Activated CD4-positive, alpha-beta T cell treated with anti-CD3 and anti-CD28 coated beads for 36 hours (primary cell): ENCODE measurements around the gene KLK6. TPM values are rescaled to one million over a fixed set of nuclear protein-coding genes. Genes with fewer than 3 reads are reported as not detected.
"Not testable (repeated sequence)": the region's sequence is repeated elsewhere in the genome, so short reads cannot be mapped to it uniquely, and the experiment has no call there.

Experiments
- ATAC-seq: fragments of 200-7000 bp; cut with Tn5 transposase; one replicate; pipeline ENCODE4 v1.10.0; 2021; ENCODE audit warnings: mild to moderate bottlenecking, moderate library complexity
- CTCF ChIA-PET: fragments of 350-600 bp; sonication (Branson Sonifier 250); formaldehyde crosslinking; loops from one replicate; lab custom pipeline; 2021; ENCODE audit warnings: antibody characterized with exemption; lab: Charles Lee
- POLR2A ChIA-PET: fragments of 350-600 bp; sonication (Branson Sonifier 250); formaldehyde crosslinking; loops from one replicate; lab custom pipeline; 2021; ENCODE audit warnings: antibody characterized with exemption, inconsistent platforms; lab: Charles Lee
- DNase-seq: peaks from one replicate; pipeline ENCODE4 v3.0.0-alpha.2; 2020
- H3K27ac Mint-ChIP-seq: one replicate; pipeline ENCODE4 v1.8.0; 2021; ENCODE audit warnings: mixed read lengths
- H3K27me3 Mint-ChIP-seq: one replicate; pipeline ENCODE4 v1.8.0; 2021; ENCODE audit warnings: mixed read lengths
- H3K36me3 Mint-ChIP-seq: one replicate; pipeline ENCODE4 v1.8.0; 2021; ENCODE audit warnings: low read depth, mixed read lengths
- H3K4me1 Mint-ChIP-seq: one replicate; pipeline ENCODE4 v1.8.0; 2021; ENCODE audit warnings: mixed read lengths
- H3K4me3 Mint-ChIP-seq: one replicate; pipeline ENCODE4 v1.8.0; 2021; ENCODE audit warnings: mild to moderate bottlenecking, moderate library complexity, mixed read lengths
- H3K9me3 Mint-ChIP-seq: one replicate; pipeline ENCODE4 v1.8.0; 2021; ENCODE audit warnings: low read depth, mixed read lengths
- intact Hi-C, 2 experiments: fragments of 100-400 bp; cut with DNase I in 1 of 2; cut with micrococcal nuclease in 1 of 2; formaldehyde crosslinking; loops; one replicate each; pipeline versions ENCODE4 v1.14.2 to v1.15.1; 2022 to 2024; cut with DNase I, micrococcal nuclease
- total RNA-seq, 2 experiments: library from RNA; stranded (reverse); gene quantifications; one replicate each; pipeline ENCODE4 v1.2.3, GENCODE V29; 2021

Gene KLK6
- total RNA-seq, 2 experiments from 2014 or later, result not detected

GRCh38 chr19:51005248-51005647, 35.9 kb upstream of the KLK6 start:
- Mint-ChIP-seq H3K9me3 (no peaks in the 10 kb centered on the region), H3K27ac (no peak overlapping the region), H3K27me3 (peaks cover 30% of the 10 kb centered on the region), H3K36me3 (no peaks in the 10 kb centered on the region), H3K4me1 (no peaks in the 10 kb centered on the region), H3K4me3 (no peak overlapping the region)
- ATAC-seq, result no peak
- POLR2A ChIA-PET, result no interaction called here
- DNase-seq, result no peak
- intact Hi-C loops, result no loop called here
- CTCF ChIA-PET, result no interaction called here

- CTCF ChIA-PET, result no interaction called here
- POLR2A ChIA-PET, result no interaction called here
These were observed 33.9 kb upstream of the KLK6 start for GRCh38 chr19:51003316-51003715.

GRCh38 chr19:51002542-51003311, 33.3 kb upstream of the KLK6 start:
- DNase-seq (peak; percentile 69), ATAC-seq (peak; percentile 69)
- POLR2A ChIA-PET, result no interaction called here
- H3K9me3 Mint-ChIP-seq, result no peaks in the 10 kb centered on the region
- H3K36me3 Mint-ChIP-seq, result no peaks in the 10 kb centered on the region
- no peaks in the 10 kb centered on the region for H3K4me1 Mint-ChIP-seq
- H3K4me3 Mint-ChIP-seq, result no peak overlapping the region
- no peak overlapping the region for H3K27ac Mint-ChIP-seq
- peaks cover 33% of the 10 kb centered on the region for H3K27me3 Mint-ChIP-seq
- CTCF ChIA-PET, result no interaction called here
- intact Hi-C loops, result no loop called here

More at GRCh38 chr19:51003316-51003715, 33.9 kb upstream of the KLK6 start:
- Mint-ChIP-seq H3K27ac (no peak overlapping the region), H3K36me3 (no peaks in the 10 kb centered on the region), H3K4me1 (no peaks in the 10 kb centered on the region), H3K9me3 (no peaks in the 10 kb centered on the region), H3K4me3 (no peak overlapping the region), H3K27me3 (peaks cover 30% of the 10 kb centered on the region)
- intact Hi-C loops, result no loop called here
- DNase-seq (no peak), ATAC-seq (no peak)

- H3K27me3 Mint-ChIP-seq, result peaks cover 30% of the 10 kb centered on the region
- intact Hi-C loops, result no loop called here
- no peaks in the 10 kb centered on the region for H3K36me3 Mint-ChIP-seq
- POLR2A ChIA-PET, result no interaction called here
- CTCF ChIA-PET, result no interaction called here
- H3K4me3 Mint-ChIP-seq, result no peak overlapping the region
- no peaks in the 10 kb centered on the region for H3K4me1 Mint-ChIP-seq
- ATAC-seq, result no peak
- H3K9me3 Mint-ChIP-seq, result no peaks in the 10 kb centered on the region
- no peak overlapping the region for H3K27ac Mint-ChIP-seq
- no peak for DNase-seq
These were observed 32.7 kb upstream of the KLK6 start for GRCh38 chr19:51002089-51002532.

- POLR2A ChIA-PET, result no interaction called here
- intact Hi-C loops, result no loop called here
- Mint-ChIP-seq H3K4me1 (no peaks in the 10 kb centered on the region), H3K4me3 (no peak within 1 kb of the TSS), H3K36me3 (no peaks in the 10 kb centered on the region), H3K27ac (no peak within 1 kb of the TSS), H3K9me3 (no peaks in the 10 kb centered on the region), H3K27me3 (peaks cover 30% of the 10 kb centered on the region)
- DNase-seq, result no peak
- no peak for ATAC-seq
- CTCF ChIA-PET, result no interaction called here
These were observed 32.1 kb upstream of the KLK6 start, which contains the start of gene KLK8 for GRCh38 chr19:51001515-51001914. Gene KLK8, minus strand, starts transcription at chr19:51001604. Its CDS starts 437 bp downstream, at chr19:51001167.

- POLR2A ChIA-PET, result no interaction called here
- Mint-ChIP-seq H3K36me3 (no peaks in the 10 kb centered on the region), H3K27me3 (peaks cover 27% of the 10 kb centered on the region), H3K9me3 (no peaks in the 10 kb centered on the region), H3K4me3 (no peak overlapping the region), H3K27ac (no peak overlapping the region), H3K4me1 (no peaks in the 10 kb centered on the region)
- no peak for ATAC-seq
- no peak for DNase-seq
- CTCF ChIA-PET, result no interaction called here
- intact Hi-C loops, result no loop called here
These were observed 31.6 kb upstream of the KLK6 start for GRCh38 chr19:51000981-51001380.

- no peaks in the 10 kb centered on the region for H3K9me3 Mint-ChIP-seq
- intact Hi-C loops, result no loop called here
- no peak overlapping the region for H3K4me3 Mint-ChIP-seq
- H3K4me1 Mint-ChIP-seq, result no peaks in the 10 kb centered on the region
- CTCF ChIA-PET, result no interaction called here
- POLR2A ChIA-PET, result no interaction called here
- H3K36me3 Mint-ChIP-seq, result no peaks in the 10 kb centered on the region
- ATAC-seq (no peak), DNase-seq (no peak)
- H3K27ac Mint-ChIP-seq, result no peak overlapping the region
- peaks cover 27% of the 10 kb centered on the region for H3K27me3 Mint-ChIP-seq
These were observed 31.0 kb upstream of the KLK6 start for GRCh38 chr19:51000426-51000825.

GRCh38 chr19:50998686-50999085, 29.3 kb upstream of the KLK6 start:
- H3K4me3 Mint-ChIP-seq, result no peak overlapping the region
- ATAC-seq (no peak), DNase-seq (no peak)
- intact Hi-C loops, result no loop called here
- peaks cover 22% of the 10 kb centered on the region for H3K27me3 Mint-ChIP-seq
- ChIA-PET CTCF (no interaction called here), POLR2A (no interaction called here)
- H3K9me3 Mint-ChIP-seq, result no peaks in the 10 kb centered on the region
- H3K36me3 Mint-ChIP-seq, result no peaks in the 10 kb centered on the region
- no peaks in the 10 kb centered on the region for H3K4me1 Mint-ChIP-seq
- no peak overlapping the region for H3K27ac Mint-ChIP-seq

- H3K27ac Mint-ChIP-seq, result no peak overlapping the region
- peaks cover 21% of the 10 kb centered on the region for H3K27me3 Mint-ChIP-seq
- H3K36me3 Mint-ChIP-seq, result no peaks in the 10 kb centered on the region
- H3K4me1 Mint-ChIP-seq, result no peaks in the 10 kb centered on the region
- no peak for ATAC-seq
- ChIA-PET CTCF (no interaction called here), POLR2A (no interaction called here)
- intact Hi-C loops, result no loop called here
- H3K9me3 Mint-ChIP-seq, result no peaks in the 10 kb centered on the region
- no peak overlapping the region for H3K4me3 Mint-ChIP-seq
- DNase-seq, result no peak
These were observed 28.7 kb upstream of the KLK6 start for GRCh38 chr19:50998061-50998460.

- DNase-seq, result no peak
- Mint-ChIP-seq H3K27me3 (peaks cover 13% of the 10 kb centered on the region), H3K4me3 (no peak overlapping the region), H3K36me3 (no peaks in the 10 kb centered on the region), H3K27ac (no peak overlapping the region), H3K9me3 (no peaks in the 10 kb centered on the region), H3K4me1 (no peaks in the 10 kb centered on the region)
- ATAC-seq, result no peak
- ChIA-PET CTCF (no interaction called here), POLR2A (no interaction called here)
- intact Hi-C loops, result no loop called here
These were observed 24.7 kb upstream of the KLK6 start for GRCh38 chr19:50994129-50994528.

GRCh38 chr19:50992666-50993035, 23.3 kb upstream of the KLK6 start:
- Mint-ChIP-seq H3K4me3 (no peak overlapping the region), H3K4me1 (no peaks in the 10 kb centered on the region), H3K27ac (no peak overlapping the region), H3K27me3 (peaks cover 14% of the 10 kb centered on the region), H3K36me3 (no peaks in the 10 kb centered on the region), H3K9me3 (no peaks in the 10 kb centered on the region)
- intact Hi-C loops, result no loop called here
- POLR2A ChIA-PET, result no interaction called here
- no peak for DNase-seq
- CTCF ChIA-PET, result no interaction called here
- no peak for ATAC-seq

- H3K4me3 Mint-ChIP-seq, DNase-seq, H3K36me3 Mint-ChIP-seq, ATAC-seq, POLR2A ChIA-PET, H3K9me3 Mint-ChIP-seq, intact Hi-C loops, CTCF ChIA-PET, H3K27ac Mint-ChIP-seq, H3K4me1 Mint-ChIP-seq: not testable (repeated sequence)
- H3K27me3 Mint-ChIP-seq, result peaks cover 32% of the 10 kb centered on the region
These were observed 15.0 kb upstream of the KLK6 start for GRCh38 chr19:50984416-50984815.
